Measurements from ENCODE around the gene RABGAP1. TPM values are rescaled to one million over a fixed set of nuclear protein-coding genes. Genes with fewer than 3 reads are reported as not detected.

Gene RABGAP1
- total and polyA plus RNA-seq, 9 donors, result 27.1 to 64.8 (median 59.0) TPM

DNA sequence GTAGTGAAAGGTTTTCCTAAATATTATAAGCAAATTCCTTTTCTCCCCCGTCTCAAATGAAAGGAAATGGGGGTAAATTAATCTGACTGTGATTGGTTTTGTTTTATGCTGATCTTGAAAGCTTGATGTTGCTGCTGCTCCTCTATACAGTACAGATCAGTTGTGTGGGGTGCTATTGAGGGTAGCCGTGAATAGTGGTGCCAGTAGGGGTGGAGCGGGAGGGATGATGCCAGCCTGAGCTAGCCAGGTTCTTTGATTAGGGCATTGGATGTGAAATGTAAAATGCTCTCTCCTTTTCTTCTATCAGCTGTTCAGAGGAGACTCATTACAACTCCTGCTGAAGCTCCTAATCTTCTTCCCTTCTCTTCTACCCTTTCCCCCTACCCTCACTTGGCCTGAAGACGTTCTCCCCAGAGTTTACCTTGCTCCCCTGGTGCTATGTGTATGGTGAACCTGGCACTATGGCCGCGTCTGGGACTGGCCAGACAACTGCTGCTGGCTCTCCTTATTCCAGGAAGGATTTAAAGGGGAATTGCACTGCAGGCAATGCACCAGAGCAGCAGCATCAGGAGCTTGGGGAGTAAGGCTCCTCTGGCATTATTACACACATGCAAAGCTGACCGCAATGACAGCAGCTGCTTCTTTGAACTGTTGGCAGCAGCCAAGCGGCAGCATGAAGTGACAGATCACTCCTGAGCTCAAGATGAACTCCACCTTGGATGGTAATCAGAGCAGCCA lies 93.2 kb downstream of the RABGAP1 start:
- Histone ChIP-seq H3K27me3 (no peaks in the 10 kb centered on the region), H3K36me3 (no peaks in the 10 kb centered on the region), H3K4me1 (ENCODE audit: insufficient read depth) (peaks cover 3% of the 10 kb centered on the region), H3K27ac (no peak overlapping the region), H3K4me3 (peak overlapping the region; percentile 10), H3K9me3 (no peaks in the 10 kb centered on the region)
- TF ChIP-seq, protein P1, sequence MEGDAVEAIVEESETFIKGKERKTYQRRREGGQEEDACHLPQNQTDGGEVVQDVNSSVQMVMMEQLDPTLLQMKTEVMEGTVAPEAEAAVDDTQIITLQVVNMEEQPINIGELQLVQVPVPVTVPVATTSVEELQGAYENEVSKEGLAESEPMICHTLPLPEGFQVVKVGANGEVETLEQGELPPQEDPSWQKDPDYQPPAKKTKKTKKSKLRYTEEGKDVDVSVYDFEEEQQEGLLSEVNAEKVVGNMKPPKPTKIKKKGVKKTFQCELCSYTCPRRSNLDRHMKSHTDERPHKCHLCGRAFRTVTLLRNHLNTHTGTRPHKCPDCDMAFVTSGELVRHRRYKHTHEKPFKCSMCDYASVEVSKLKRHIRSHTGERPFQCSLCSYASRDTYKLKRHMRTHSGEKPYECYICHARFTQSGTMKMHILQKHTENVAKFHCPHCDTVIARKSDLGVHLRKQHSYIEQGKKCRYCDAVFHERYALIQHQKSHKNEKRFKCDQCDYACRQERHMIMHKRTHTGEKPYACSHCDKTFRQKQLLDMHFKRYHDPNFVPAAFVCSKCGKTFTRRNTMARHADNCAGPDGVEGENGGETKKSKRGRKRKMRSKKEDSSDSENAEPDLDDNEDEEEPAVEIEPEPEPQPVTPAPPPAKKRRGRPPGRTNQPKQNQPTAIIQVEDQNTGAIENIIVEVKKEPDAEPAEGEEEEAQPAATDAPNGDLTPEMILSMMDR (IDR thresholded peaks at IDR 0.05), result no peak
- TF ChIP-seq EP300 (IDR thresholded peaks at IDR 0.05) (no peak), POLR2A (IDR thresholded peaks at IDR 0.05) (no peak)
- DNase-seq, result no peak
- 26 to 48% (median 32%) methylated on average over 8 of the region's 8 CpGs for WGBS, 3 donors
- intact Hi-C loops (cut with DNase I), result no loop called here

GRCh38 chr9:123034881-123035510 lies 94.2 kb downstream of the RABGAP1 start:
- no peak overlapping the region for H3K27ac ChIP-seq
- DNase-seq, result peak in 1 of 5 donors; percentile 18
- H3K4me3 ChIP-seq, result no peak overlapping the region
- H3K36me3 ChIP-seq, result no peaks in the 10 kb centered on the region
- H3K9me3 ChIP-seq, result no peaks in the 10 kb centered on the region
- intact Hi-C loops (cut with DNase I), result no loop called here
- H3K27me3 ChIP-seq, result no peaks in the 10 kb centered on the region
- WGBS, 3 donors, result 68 to 85% (median 69%) methylated on average over 13 of the region's 13 CpGs
- peaks cover 4% of the 10 kb centered on the region for H3K4me1 ChIP-seq (ENCODE audit: insufficient read depth)
- TF ChIP-seq EP300 (IDR thresholded peaks at IDR 0.05) (no peak), POLR2A (IDR thresholded peaks at IDR 0.05) (no peak)
- TF ChIP-seq, protein P1 (IDR thresholded peaks at IDR 0.05), result no peak

DNA sequence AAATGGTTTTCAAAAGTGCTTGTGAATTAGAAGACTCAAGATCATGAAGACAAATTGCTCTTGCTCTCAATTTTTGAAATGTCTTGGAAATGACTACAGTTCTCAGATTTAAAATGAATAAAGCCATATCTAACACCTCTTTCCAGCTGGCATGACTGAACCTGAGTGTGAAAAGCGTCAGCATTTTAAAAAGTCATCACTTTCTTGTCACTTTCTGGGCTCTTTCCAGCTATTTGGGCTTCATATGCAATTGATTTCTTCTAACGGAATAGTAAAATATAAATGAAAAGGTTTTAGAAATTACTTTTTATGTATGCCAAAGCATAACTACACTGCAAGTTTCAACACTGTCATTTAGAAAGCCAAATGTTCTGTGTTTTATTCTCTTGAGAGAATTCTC lies 95.0 kb downstream of the RABGAP1 start:
- no peak for DNase-seq
- 44 to 67% (median 60%) methylated on average over 2 of the region's 2 CpGs for WGBS, 3 donors
- TF ChIP-seq POLR2A (IDR thresholded peaks at IDR 0.05) (no peak), EP300 (IDR thresholded peaks at IDR 0.05) (no peak)
- TF ChIP-seq, protein P1 (IDR thresholded peaks at IDR 0.05), result no peak
- Histone ChIP-seq H3K27ac (no peak overlapping the region), H3K4me1 (ENCODE audit: insufficient read depth) (peaks cover 5% of the 10 kb centered on the region), H3K36me3 (no peaks in the 10 kb centered on the region), H3K9me3 (no peaks in the 10 kb centered on the region), H3K27me3 (no peaks in the 10 kb centered on the region), H3K4me3 (no peak overlapping the region)
- intact Hi-C loops (cut with DNase I), result no loop called here

- intact Hi-C loops (cut with DNase I), result no loop called here
These were observed 96.2 kb downstream of the RABGAP1 start for GRCh38 chr9:123036893-123037545.

More at GRCh38 chr9:123036893-123037545, 96.2 kb downstream of the RABGAP1 start:
- no peaks in the 10 kb centered on the region for H3K9me3 ChIP-seq
- no peaks in the 10 kb centered on the region for H3K36me3 ChIP-seq
- no peak for TF ChIP-seq POLR2A (IDR thresholded peaks at IDR 0.05)
- TF ChIP-seq EP300 (IDR thresholded peaks at IDR 0.05), result no peak
- TF ChIP-seq, protein P1 (IDR thresholded peaks at IDR 0.05), result no peak
- peaks cover 5% of the 10 kb centered on the region for H3K4me1 ChIP-seq (ENCODE audit: insufficient read depth)
- WGBS, 3 donors, result 19 to 30% (median 24%) methylated on average over 3 of the region's 3 CpGs
- DNase-seq, result no peak
- H3K4me3 ChIP-seq, result no peak overlapping the region
- no peaks in the 10 kb centered on the region for H3K27me3 ChIP-seq
- peak overlapping the region in 1 of 2 donors; percentile 13 for H3K27ac ChIP-seq
